ENCODE results near the gene PLK1. TPM values are rescaled to one million over a fixed set of nuclear protein-coding genes. Genes with fewer than 3 reads are reported as not detected.

The PLK1 gene
- total RNA-seq, 2 experiments from 2014 or later = 0.84 to 0.85 TPM

DNA sequence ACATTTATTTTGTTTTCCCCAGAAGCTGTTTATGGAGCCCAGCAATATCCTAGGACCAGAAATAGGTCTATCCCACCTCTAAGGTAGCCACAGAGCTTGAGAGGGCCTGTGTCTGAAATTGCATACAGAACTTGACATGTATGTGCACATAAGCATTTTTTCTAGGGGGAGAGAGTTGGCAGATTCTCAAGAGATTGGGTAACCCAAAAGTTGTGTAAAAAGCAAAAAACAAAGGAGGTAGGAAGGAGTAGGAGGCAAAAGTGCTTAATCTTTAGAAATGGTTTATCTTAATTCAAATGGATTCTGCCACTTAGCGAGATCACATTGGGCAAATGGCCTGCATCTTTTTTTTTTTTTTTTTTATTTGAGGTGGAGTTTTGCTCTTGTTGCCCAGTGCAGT is 3.5 kb downstream of the PLK1 start:
- no peak overlapping the region for H3K27ac Mint-ChIP-seq
- H3K27ac ChIP-seq (ENCODE audit: low read depth in 1 of 2, low read length in 2 of 2) = no peak overlapping the region
- H3K36me3 Mint-ChIP-seq (ENCODE audit: low read depth) = peaks cover 32% of the 10 kb centered on the region
- no peaks in the 10 kb centered on the region for H3K27me3 ChIP-seq (ENCODE audit: control insufficient read depth in 1 of 2, insufficient read depth in 2 of 2, low read length in 2 of 2)
- CTCF ChIA-PET = no interaction called here
- H3K4me1 ChIP-seq (ENCODE audit: insufficient read depth, low read length) = peaks cover 21% of the 10 kb centered on the region
- no peak overlapping the region for H3K4me3 Mint-ChIP-seq
- no peak for DNase-seq
- no peaks in the 10 kb centered on the region for H3K9me3 Mint-ChIP-seq
- no peaks in the 10 kb centered on the region for H3K27me3 Mint-ChIP-seq
- ATAC-seq (ENCODE audit: poor library complexity) = no peak
- no peak for TF ChIP-seq CTCF (IDR thresholded peaks at IDR 0.05)
- H3K4me1 Mint-ChIP-seq (ENCODE audit: low read depth) = peaks cover 20% of the 10 kb centered on the region
- no peak overlapping the region for H3K4me3 ChIP-seq (ENCODE audit: low read length)
- H3K36me3 ChIP-seq (ENCODE audit: insufficient read depth, low read length) = peaks cover 19% of the 10 kb centered on the region
- H3K9me3 ChIP-seq (ENCODE audit: control insufficient read depth in 1 of 2, insufficient read depth in 1 of 2, low read length in 2 of 2) = no peaks in the 10 kb centered on the region
- POLR2A ChIA-PET = no interaction called here
- intact Hi-C loops (cut with DNase I, micrococcal nuclease) = no loop called here

GRCh38 chr16:23683487-23683886 is 4.8 kb downstream of the PLK1 start:
- Histone ChIP-seq H3K4me3 (ENCODE audit: low read length) (no peak overlapping the region), H3K27ac (ENCODE audit: low read depth in 1 of 2, low read length in 2 of 2) (no peak overlapping the region), H3K4me1 (ENCODE audit: insufficient read depth, low read length) (peaks cover 15% of the 10 kb centered on the region), H3K36me3 (ENCODE audit: insufficient read depth, low read length) (peaks cover 30% of the 10 kb centered on the region), H3K27me3 (ENCODE audit: control insufficient read depth in 1 of 2, insufficient read depth in 2 of 2, low read length in 2 of 2) (no peaks in the 10 kb centered on the region), H3K9me3 (ENCODE audit: control insufficient read depth in 1 of 2, insufficient read depth in 1 of 2, low read length in 2 of 2) (no peaks in the 10 kb centered on the region)
- no peaks in the 10 kb centered on the region for H3K9me3 Mint-ChIP-seq
- ChIA-PET POLR2A (no interaction called here), CTCF (no interaction called here)
- H3K36me3 Mint-ChIP-seq (ENCODE audit: low read depth) = peaks cover 45% of the 10 kb centered on the region
- no peak for DNase-seq
- no peak for ATAC-seq (ENCODE audit: poor library complexity)
- TF ChIP-seq CTCF (IDR thresholded peaks at IDR 0.05) = no peak
- H3K4me1 Mint-ChIP-seq (ENCODE audit: low read depth) = peaks cover 10% of the 10 kb centered on the region
- intact Hi-C loops (cut with DNase I, micrococcal nuclease) = no loop called here
- H3K4me3 Mint-ChIP-seq = no peak overlapping the region
- H3K27ac Mint-ChIP-seq = no peak overlapping the region
- H3K27me3 Mint-ChIP-seq = no peaks in the 10 kb centered on the region

- peak overlapping the region; percentile 29 for H3K27ac Mint-ChIP-seq
Measured at GRCh38 chr16:23687034-23687808, 8.5 kb downstream of the PLK1 start.

More at GRCh38 chr16:23687034-23687808, 8.5 kb downstream of the PLK1 start:
- intact Hi-C loops (cut with DNase I, micrococcal nuclease) = no loop called here
- H3K36me3 Mint-ChIP-seq (ENCODE audit: low read depth) = peaks cover 57% of the 10 kb centered on the region
- H3K4me3 Mint-ChIP-seq = no peak overlapping the region
- ATAC-seq (ENCODE audit: poor library complexity) = no peak
- H3K9me3 ChIP-seq (ENCODE audit: control insufficient read depth in 1 of 2, insufficient read depth in 1 of 2, low read length in 2 of 2) = no peaks in the 10 kb centered on the region
- no peak for DNase-seq
- ChIA-PET CTCF (no interaction called here), POLR2A (no interaction called here)
- no peak overlapping the region for H3K27ac ChIP-seq (ENCODE audit: low read depth in 1 of 2, low read length in 2 of 2)
- no peaks in the 10 kb centered on the region for H3K27me3 Mint-ChIP-seq
- no peaks in the 10 kb centered on the region for H3K4me1 Mint-ChIP-seq (ENCODE audit: low read depth)
- H3K27me3 ChIP-seq (ENCODE audit: control insufficient read depth in 1 of 2, insufficient read depth in 2 of 2, low read length in 2 of 2) = no peaks in the 10 kb centered on the region
- H3K4me1 ChIP-seq (ENCODE audit: insufficient read depth, low read length) = no peaks in the 10 kb centered on the region
- TF ChIP-seq CTCF (IDR thresholded peaks at IDR 0.05) = no peak
- H3K36me3 ChIP-seq (ENCODE audit: insufficient read depth, low read length) = peaks cover 46% of the 10 kb centered on the region
- no peak overlapping the region for H3K4me3 ChIP-seq (ENCODE audit: low read length)
- H3K9me3 Mint-ChIP-seq = no peaks in the 10 kb centered on the region

Measured in CD4-positive, alpha-beta T cell (primary cell).